ENCODE data around the gene OTULIN.

The OTULIN gene

DNA sequence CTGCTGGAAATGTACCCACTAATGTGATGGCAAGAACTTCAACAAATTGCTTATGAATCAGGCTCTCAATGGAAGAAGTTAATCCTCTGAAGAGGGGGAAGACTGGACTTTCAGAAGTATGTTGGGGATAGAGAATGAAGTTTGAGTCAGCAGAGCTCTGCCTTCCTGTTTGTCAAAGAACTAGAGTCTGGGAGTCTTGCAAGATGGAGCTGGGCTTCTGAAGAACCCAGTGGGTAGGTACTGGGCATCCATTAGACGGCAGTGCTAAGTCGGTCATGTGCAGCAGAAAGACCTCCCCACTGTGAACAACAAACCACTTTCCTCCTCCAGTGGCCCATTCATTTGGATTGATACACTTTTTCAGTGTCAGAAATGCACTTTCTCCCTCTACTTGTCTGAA, 34.6 kb downstream of the OTULIN start:
- no peak for DNase-seq

DNA sequence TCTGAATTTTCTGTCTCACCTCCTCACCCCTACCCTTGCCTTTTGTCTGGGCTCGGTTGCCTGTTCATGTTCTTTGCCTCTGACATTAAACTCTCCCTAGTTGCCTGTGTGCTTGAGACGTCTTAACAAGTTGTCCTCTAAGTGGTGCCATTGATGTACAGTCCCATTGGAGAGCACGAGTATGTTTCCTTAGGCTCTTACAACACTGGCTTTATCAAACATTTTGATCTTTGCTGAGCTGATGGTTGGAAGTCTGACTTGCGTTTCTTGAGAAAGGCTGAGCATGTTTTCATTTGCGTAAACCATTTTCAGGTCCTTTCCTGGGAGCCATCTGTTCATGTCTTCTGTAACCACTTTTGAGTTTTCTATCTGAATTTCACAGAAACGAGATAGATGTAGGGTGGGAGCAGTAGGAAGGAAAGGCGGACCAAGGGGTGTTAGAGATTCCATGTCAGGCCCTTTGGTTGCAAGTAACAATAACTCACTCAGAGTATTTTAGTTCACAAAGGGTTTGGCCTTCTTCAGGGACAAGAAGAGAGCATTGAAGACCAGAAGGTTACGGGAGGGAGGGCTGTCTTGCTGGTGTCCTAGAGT, 35.4 kb downstream of the OTULIN start:
- no peak for DNase-seq

DNA sequence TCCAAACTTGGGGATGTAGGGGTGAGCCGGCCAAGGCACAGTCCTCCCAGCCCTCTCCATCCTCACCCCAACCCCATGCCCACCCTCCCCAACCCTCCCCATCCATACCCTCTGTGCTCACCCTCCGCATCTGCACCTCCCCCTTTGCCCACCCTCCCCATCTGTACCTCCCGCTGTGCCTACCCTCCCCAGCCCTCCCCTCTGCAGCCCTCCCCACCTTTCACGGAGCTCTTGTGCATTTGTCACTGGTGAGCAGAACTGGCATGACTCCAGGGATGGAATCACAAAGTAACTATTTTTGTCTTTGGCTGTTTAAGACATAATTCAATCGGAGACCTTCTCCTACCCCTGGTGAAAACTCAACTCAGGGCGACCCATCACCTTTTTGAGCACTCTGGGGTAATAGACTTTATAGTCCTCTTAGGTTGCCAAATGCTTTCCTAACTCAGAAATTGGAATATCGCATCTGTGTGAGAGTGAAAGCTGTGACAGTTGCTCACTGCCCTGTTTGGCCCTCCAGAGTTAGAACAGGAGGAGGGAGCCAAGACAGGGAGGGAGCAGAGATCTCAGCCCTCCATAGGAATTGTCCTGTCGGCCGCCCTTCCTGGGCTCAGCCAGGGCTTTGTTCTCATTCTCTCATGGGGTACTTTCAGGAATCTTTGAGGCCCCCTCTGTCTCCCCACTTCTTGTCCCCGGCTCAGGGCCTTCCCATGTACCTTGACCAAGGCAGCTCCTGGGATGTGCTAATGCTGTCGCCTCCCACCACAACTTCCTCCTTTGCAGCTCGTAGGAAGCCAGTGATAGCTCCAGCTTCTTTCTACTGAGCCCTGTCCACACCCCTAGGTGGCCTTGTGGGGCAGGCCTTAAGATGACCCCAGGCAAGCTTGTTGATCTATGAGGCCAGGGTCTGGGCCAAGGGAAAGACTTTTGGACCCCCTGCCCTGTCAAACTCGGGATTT, 36.2 kb downstream of the OTULIN start:
- no peak for DNase-seq

DNA sequence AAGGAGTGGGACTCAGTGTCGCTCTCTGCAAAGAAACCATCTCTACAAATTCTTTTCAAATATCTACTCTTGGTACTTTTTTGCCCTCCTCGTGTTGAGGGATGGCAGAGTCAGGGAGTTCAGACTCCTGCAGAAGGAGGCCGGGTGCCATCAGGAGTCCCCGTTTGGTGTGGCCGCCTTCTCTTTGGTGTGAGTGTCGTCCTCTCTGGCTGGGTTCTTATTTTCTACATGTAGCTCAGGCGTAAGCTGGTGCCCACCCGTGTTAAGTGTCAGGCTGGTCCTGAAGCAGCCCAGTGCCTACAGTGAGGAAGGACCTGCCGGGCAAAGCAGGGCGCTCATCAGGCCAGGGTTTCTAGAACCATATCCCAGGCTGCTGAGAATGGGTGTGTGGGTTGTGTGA, 37.0 kb downstream of the OTULIN start:
- DNase-seq, result no peak

GRCh38 chr5:14702238-14702839, 37.8 kb downstream of the OTULIN start:
- DNase-seq, result no peak

GRCh38 chr5:14705556-14705955, 41.0 kb downstream of the OTULIN start:
- no peak for DNase-seq

DNA sequence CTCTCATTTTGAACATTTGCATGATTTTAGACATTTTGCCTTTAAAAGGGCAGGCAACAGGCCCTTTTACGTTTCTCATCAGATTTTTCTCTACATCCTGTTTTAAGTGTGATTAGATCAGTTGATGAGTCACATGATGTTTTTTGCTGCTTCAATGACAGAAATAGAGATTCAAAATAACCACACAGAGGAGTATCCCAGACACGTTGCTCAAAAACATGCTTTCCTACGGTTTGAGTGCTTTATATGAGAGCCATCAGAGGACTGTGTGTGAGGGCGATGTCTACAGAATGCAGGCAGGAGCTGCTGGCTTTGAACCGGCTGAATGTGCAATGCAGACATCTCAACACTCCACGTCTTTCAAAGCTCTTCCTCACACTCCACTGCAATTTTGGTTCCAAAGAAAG, 42.1 kb downstream of the OTULIN start:
- peak; percentile 36 for DNase-seq

GRCh38 chr5:14707811-14708390, 43.4 kb downstream of the OTULIN start:
- no peak for DNase-seq

DNA sequence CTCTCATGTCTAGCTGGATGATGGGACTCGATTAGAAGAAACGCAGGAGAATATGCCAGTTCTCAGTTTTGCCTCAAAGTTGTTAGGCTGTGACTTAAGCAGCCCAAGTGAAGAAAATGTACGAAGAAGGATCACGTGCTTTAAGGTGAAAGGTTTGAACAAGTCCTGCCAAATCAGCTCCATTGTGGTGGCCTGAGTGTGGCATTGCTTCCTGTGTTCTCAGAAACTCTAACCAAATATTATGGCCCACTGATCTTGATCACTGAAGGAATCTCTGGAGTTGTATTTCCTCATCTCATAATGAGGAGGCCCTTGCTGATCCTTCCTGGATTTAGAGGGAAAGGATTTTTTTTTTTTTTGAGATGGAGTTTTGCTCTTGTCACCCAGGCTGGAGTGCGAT, 44.0 kb downstream of the OTULIN start:
- no peak for DNase-seq

DNA sequence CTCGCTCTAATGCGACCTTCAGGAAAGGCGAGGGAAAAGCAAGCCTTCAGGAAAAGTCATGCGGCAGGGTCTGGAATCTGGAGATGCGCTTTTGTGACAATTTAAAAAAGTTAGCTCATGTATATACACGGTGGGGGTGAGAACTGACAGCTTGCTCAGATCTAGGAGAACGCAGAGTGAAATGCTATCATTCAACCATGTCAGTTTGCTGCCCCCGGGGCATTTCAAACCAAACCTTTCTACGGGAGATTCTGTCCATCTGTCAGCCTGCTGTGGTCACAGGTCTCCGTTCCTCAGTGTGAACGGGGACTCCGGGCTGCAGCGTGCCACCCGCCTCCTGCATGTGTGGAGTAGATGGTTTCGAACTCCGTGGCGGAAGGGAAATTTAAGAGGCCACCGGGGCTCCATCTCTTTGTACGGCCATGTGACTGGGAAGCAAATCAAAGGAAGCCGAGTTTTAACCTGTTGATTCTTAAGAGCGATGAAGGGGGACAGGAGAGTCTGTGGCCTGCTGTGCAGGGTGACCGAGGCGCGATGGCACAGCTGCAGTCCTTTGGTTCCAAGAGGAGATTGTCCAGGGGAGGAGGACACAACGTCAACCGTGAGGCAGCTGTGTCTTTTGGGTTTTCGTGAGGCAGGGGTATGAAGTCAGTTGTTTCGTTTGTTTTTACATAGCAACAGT, 45.9 kb downstream of the OTULIN start:
- DNase-seq, result no peak

GRCh38 chr5:14712131-14712530, 47.6 kb downstream of the OTULIN start:
- no peak for DNase-seq

- DNase-seq, result no peak
Observed at GRCh38 chr5:14712666-14713065, 48.1 kb downstream of the OTULIN start.

DNA sequence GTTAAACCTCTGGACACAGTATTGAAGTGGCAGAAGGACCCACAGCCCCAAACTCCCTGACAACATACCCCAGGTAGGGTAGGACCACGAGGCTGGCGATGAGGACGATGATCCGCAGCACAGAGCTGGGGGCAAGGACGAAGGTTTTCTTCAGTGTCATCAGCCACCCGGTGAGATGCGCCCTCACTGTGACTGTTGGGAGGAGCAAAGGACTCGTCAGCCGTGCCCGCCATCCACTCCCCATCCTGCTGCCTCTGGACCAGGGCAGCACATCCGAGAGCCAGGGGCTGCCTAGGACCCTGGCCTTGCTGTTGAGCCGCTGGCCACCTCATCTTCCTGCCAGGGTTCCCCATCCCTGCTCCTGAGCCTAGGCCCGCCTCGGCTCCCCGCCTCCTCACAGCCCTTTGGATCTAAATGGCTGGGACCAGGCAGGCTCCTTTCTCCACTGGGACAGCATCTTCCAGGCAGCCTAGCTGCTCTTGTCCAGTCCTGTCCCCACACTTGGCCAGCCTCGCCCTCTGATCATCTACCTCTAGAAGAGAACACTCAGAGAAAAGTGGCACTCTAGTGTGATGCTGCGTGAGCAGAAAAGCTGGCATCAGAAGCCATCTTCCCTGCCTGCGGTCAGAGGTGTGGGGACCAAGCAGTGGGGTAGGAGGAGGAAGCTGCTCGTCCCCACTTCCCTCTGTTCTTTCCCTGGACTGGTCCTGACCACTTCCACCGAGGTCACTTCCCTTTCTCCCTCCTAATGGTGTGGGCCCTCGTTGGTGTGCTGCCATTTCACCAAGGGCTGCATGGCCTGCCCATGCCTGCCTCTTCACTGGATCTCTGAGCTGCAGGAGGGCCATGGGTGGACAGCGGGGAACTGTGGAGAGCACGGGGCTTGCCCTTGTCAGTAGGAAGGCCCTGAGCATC, 49.2 kb downstream of the OTULIN start:
- DNase-seq, result no peak

GRCh38 chr5:14714706-14715105, 50.2 kb downstream of the OTULIN start:
- DNase-seq, result no peak

- DNase-seq, result no peak
Observed at GRCh38 chr5:14715481-14715880, 51.0 kb downstream of the OTULIN start.

DNA sequence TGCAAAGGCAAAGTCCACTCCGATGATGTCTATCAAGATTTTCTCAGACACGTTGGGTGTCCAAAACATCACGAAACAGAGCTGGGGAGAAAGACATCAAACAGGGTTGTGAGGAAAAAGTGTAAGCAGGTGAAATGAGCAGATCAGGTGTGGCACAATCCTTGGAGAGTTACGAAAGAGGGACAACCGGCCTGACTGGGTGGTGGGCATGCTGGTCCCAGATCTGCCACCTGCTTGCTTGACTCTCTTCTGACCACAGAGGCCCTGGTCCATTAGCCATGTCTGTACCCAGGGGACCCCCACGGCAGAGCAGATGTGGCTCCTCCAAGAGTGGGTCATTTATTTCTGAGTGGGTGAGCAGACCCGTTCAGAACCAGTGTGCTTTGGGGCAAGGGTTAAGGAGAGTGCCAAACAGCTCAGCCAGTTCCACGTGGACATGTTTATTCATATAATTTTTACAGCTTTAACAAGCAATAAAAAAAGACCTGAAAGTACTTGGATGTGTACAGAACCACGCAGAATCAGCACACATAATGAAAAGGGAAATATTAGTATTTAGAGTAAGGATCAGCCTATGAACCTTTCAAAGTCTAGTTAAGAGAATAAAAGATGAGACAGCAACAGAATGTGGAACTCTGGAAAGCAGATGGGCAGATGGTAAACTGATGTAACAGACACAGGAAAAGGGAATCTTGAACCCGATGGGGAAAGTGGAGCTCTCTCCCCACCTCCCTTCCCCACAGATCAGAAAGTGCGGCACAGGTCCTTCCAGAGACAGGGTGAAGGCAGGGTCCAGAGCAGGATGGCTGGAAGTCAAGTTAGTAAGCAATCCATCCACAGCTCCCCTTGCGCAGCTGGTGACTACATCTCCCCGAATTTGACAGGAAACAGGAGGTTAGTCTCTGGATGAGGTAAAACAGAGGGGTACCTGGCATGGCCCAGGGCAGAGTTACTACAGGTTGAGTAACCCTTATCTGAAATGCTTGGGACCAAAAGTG, 52.5 kb downstream of the OTULIN start:
- DNase-seq, result no peak

DNA sequence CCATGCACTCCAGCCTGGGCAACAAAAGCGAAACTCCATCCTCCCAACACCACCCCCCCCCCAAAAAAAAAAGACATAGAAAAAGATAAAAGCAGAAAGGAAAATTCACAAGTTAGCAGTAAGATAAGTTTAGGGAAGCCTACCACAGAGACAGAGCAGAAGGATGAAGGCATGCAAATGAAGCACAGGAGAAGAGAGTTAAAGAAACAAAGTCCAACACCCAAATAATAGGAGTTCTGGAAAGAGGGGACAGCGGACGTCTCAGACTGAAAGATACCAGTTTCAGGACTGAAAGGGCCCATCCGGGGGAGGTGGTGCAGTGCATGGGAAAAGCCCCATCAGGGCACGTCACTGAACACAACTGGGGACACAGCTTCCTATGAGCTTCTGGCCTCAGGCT, 54.3 kb downstream of the OTULIN start:
- no peak for DNase-seq

DNA sequence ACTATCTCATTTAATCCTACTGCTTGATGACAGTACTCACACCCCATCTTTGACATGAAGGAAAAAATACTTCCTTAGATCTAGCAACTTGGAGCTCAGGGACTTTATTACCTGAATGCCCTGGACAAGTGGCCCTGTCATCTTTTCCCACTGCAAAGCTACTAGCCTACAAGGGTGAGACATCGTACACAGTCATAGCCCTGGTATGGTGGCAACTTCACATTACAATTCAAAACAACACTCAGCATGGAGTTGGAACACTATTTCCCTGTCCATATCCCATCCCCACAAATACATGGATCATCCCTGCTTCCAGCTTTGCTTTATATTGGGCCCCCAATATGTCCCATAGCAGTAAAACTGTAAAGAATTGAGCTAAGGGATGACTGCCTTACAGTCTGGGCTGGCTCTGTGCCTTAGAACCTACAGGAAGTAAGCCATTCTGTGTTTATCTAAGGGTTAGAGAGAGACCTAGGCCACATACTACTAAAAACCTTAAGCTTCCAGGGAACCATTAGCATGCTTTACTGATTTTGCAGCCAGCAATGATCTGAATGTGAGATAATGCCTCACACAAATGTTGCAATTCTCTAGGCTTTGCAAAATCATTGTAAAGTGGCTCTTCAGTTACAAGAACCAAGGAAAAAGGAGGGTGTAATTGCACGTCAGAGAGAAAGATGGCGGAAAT, 55.9 kb downstream of the OTULIN start:
- no peak for DNase-seq

- DNase-seq, result no peak
Observed at GRCh38 chr5:14721990-14722656, 57.6 kb downstream of the OTULIN start.

Data from CD4-positive, alpha-beta T cell treated with Interleukin-15 for 1 hour (primary cell).